IPS DF 6.9 (cell line): Measurements from ENCODE around the gene GALNTL6.

ENCODE experiments used
- DNase-seq: peaks from one replicate; pipeline ENCODE4 v3.0.0-alpha.2; 2013; ENCODE audit warnings: low read depth, low spot score
- H3K27ac ChIP-seq: one replicate; pipeline ENCODE4 v1.5.1; 2013; ENCODE audit warnings: low read length, control low read depth
- H3K27me3 ChIP-seq: 2 replicates; pipeline ENCODE4 v1.6.1; 2013; ENCODE audit warnings: mild to moderate bottlenecking, low read length; ENCODE audit not compliant: control insufficient read depth, insufficient read depth
- H3K36me3 ChIP-seq: 2 replicates; pipeline ENCODE4 v1.6.1; 2013; ENCODE audit warnings: low read length; ENCODE audit not compliant: control insufficient read depth, insufficient read depth
- H3K4me1 ChIP-seq: 2 replicates; pipeline ENCODE4 v1.6.1; 2013; ENCODE audit warnings: low read length; ENCODE audit not compliant: control insufficient read depth, insufficient read depth
- H3K4me3 ChIP-seq: 2 replicates; pipeline ENCODE4 v1.5.1; 2013; ENCODE audit warnings: mild to moderate bottlenecking, low read length
- H3K9me3 ChIP-seq: 2 replicates; pipeline ENCODE4 v1.6.1; 2013; ENCODE audit warnings: low read length, inconsistent platforms; ENCODE audit not compliant: control insufficient read depth, insufficient read depth
- WGBS: extraction: QIAGEN DNeasy Blood & Tissue Kit; methylation state at CpG from one replicate; pipeline ENCODE4 v1.1.7; 2013; ENCODE audit warnings: mixed read lengths, missing lambda C conversion rate; ENCODE audit not compliant: insufficient read length, insufficient coverage; 5-methylcytosine and 5-hydroxymethylcytosine counted together

GALNTL6 gene

GRCh38 chr4:172096786-172097185, 283.6 kb downstream of the GALNTL6 start:
- H3K27ac ChIP-seq = no peak overlapping the region
- no peaks in the 10 kb centered on the region for H3K27me3 ChIP-seq
- H3K4me1 ChIP-seq = no peaks in the 10 kb centered on the region
- DNase-seq = no peak
- H3K9me3 ChIP-seq = no peaks in the 10 kb centered on the region
- H3K36me3 ChIP-seq = no peaks in the 10 kb centered on the region
- H3K4me3 ChIP-seq = no peak overlapping the region
- no CpG with 5 or more reads among the region's 6 CpGs for WGBS

DNA sequence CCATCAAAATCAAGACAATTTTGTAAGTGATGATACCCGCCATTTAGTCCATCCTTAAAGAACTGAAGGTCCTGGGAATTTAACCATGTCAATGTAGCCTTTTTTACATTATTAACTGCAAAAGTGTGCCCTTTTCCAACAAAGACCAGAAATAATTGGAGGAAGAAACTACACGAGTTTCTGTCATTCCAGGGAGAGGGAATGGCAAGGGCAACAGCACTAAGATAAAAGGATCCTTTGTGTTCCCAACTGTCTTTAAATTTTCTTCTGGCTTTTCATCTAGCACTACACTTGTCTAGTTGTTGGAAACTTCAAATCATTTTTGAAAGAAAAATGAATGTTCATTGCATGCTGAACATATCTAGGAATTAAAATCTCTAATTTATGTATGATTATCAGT, 286.2 kb downstream of the GALNTL6 start:
- no peak for DNase-seq
- no peaks in the 10 kb centered on the region for H3K36me3 ChIP-seq
- no peak overlapping the region for H3K27ac ChIP-seq
- no CpG with 5 or more reads among the region's 2 CpGs for WGBS
- no peaks in the 10 kb centered on the region for H3K4me1 ChIP-seq
- H3K27me3 ChIP-seq = no peaks in the 10 kb centered on the region
- H3K4me3 ChIP-seq = no peak overlapping the region
- no peaks in the 10 kb centered on the region for H3K9me3 ChIP-seq

GRCh38 chr4:172103456-172103855, 290.3 kb downstream of the GALNTL6 start:
- no peaks in the 10 kb centered on the region for H3K9me3 ChIP-seq
- no peaks in the 10 kb centered on the region for H3K4me1 ChIP-seq
- whole genome bisulfite sequencing = no CpG with 5 or more reads among the region's 1 CpG
- no peak overlapping the region for H3K4me3 ChIP-seq
- H3K27me3 ChIP-seq = no peaks in the 10 kb centered on the region
- no peak for DNase-seq
- H3K27ac ChIP-seq = no peak overlapping the region
- H3K36me3 ChIP-seq = no peaks in the 10 kb centered on the region

DNA sequence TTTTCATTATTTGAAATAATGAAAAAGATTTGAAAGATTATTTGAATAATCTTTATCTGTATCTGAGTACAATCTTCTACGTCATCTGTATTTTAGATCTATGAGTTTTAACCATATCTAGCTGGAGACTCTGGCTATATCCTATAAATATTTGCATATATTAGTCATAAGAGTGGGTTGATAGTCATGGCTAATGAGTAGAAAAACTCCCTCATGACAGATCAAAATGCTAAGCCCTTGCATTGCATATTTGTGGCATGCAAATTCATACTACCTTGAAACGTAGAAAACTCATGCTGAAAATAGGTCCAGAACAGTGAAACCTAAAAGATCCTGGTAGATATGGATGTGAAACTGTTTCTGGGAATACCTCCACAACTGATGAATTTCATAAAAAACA, 291.3 kb downstream of the GALNTL6 start:
- Histone ChIP-seq H3K9me3 (no peaks in the 10 kb centered on the region), H3K36me3 (no peaks in the 10 kb centered on the region), H3K4me1 (no peaks in the 10 kb centered on the region), H3K27me3 (no peaks in the 10 kb centered on the region), H3K4me3 (no peak overlapping the region), H3K27ac (no peak overlapping the region)
- no CpG with 5 or more reads among the region's 2 CpGs for WGBS
- DNase-seq = no peak

DNA sequence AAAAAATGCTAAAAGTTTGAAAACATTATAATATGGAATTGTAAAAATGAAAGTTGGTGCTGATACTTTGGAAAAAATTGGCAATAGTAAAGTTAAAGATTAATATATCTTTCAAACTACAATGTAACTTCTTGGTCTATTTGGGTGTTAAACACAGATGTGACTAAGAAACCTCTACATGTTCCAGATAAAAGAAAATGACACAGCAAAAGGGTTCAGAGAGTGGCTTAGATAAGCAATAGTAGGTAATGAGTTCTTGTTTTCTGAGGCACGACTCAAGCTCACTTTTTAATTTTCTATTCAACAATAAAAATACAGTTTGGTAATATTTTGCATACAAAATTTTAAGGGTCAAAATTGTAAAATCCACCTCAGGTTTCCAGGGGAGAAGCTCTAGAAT, 292.7 kb downstream of the GALNTL6 start:
- Histone ChIP-seq H3K27ac (no peak overlapping the region), H3K9me3 (no peaks in the 10 kb centered on the region), H3K4me3 (no peak overlapping the region), H3K36me3 (no peaks in the 10 kb centered on the region), H3K27me3 (no peaks in the 10 kb centered on the region), H3K4me1 (no peaks in the 10 kb centered on the region)
- no peak for DNase-seq
- no CpG with 5 or more reads among the region's 1 CpG for WGBS

- H3K9me3 ChIP-seq = no peaks in the 10 kb centered on the region
- no peak overlapping the region for H3K4me3 ChIP-seq
- no peaks in the 10 kb centered on the region for H3K27me3 ChIP-seq
- no peaks in the 10 kb centered on the region for H3K36me3 ChIP-seq
- DNase-seq = no peak
- H3K27ac ChIP-seq = no peak overlapping the region
- no peaks in the 10 kb centered on the region for H3K4me1 ChIP-seq
Observed at GRCh38 chr4:172109466-172109865, 296.3 kb downstream of the GALNTL6 start.

GRCh38 chr4:172124656-172125308, 311.6 kb downstream of the GALNTL6 start:
- Histone ChIP-seq H3K4me3 (no peak overlapping the region), H3K27me3 (no peaks in the 10 kb centered on the region), H3K4me1 (no peaks in the 10 kb centered on the region), H3K27ac (no peak overlapping the region), H3K36me3 (no peaks in the 10 kb centered on the region), H3K9me3 (no peaks in the 10 kb centered on the region)
- DNase-seq = no peak
- no CpG with 5 or more reads among the region's 1 CpG for WGBS

DNA sequence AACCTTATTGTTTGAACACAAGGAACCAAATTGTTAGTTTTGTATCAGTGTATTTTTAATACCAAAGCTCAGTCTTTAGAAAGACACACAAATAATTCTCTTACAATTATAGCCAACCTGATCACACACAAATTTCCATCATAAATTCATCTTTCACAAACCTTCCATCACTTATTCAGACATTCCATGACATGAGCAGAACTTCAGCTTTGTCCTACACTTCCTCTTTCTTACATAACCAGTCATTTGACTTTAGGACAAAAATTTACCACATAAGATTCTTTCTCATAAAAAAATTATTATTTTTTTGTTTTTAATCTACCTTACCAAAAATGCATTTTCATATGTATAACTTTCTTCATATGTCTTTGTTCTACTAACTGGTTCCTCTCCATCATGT, 312.2 kb downstream of the GALNTL6 start:
- H3K36me3 ChIP-seq = no peaks in the 10 kb centered on the region
- no peaks in the 10 kb centered on the region for H3K27me3 ChIP-seq
- H3K9me3 ChIP-seq = no peaks in the 10 kb centered on the region
- no peak overlapping the region for H3K4me3 ChIP-seq
- no peak overlapping the region for H3K27ac ChIP-seq
- no peaks in the 10 kb centered on the region for H3K4me1 ChIP-seq
- no peak for DNase-seq

GRCh38 chr4:172127168-172127567, 314.0 kb downstream of the GALNTL6 start:
- no CpG with 5 or more reads among the region's 4 CpGs for WGBS
- H3K36me3 ChIP-seq = no peaks in the 10 kb centered on the region
- H3K4me1 ChIP-seq = no peaks in the 10 kb centered on the region
- no peak overlapping the region for H3K4me3 ChIP-seq
- H3K9me3 ChIP-seq = no peaks in the 10 kb centered on the region
- no peak for DNase-seq
- no peaks in the 10 kb centered on the region for H3K27me3 ChIP-seq
- no peak overlapping the region for H3K27ac ChIP-seq

- no peak overlapping the region for H3K4me3 ChIP-seq
- no peak for DNase-seq
- no peaks in the 10 kb centered on the region for H3K36me3 ChIP-seq
- no peaks in the 10 kb centered on the region for H3K27me3 ChIP-seq
- H3K4me1 ChIP-seq = no peaks in the 10 kb centered on the region
- WGBS = no CpG with 5 or more reads among the region's 1 CpG
- no peak overlapping the region for H3K27ac ChIP-seq
- H3K9me3 ChIP-seq = no peaks in the 10 kb centered on the region
Observed at GRCh38 chr4:172129593-172129992, 316.4 kb downstream of the GALNTL6 start.

- Histone ChIP-seq H3K4me1 (no peaks in the 10 kb centered on the region), H3K4me3 (no peak overlapping the region), H3K27me3 (no peaks in the 10 kb centered on the region), H3K9me3 (no peaks in the 10 kb centered on the region), H3K27ac (no peak overlapping the region), H3K36me3 (no peaks in the 10 kb centered on the region)
- WGBS = no CpG with 5 or more reads among the region's 2 CpGs
- no peak for DNase-seq
Observed at GRCh38 chr4:172134521-172134920, 321.3 kb downstream of the GALNTL6 start.
